DOHH2 (cell line): ENCODE data around the gene CLK2.

Experiments
- H3F3A ChIP-seq: fragments of 200-600 bp; sonication (generic), shearing (Covaris generic); 2 replicates; pipeline ENCODE4 v1.6.0; 2016; ENCODE audit warnings: antibody characterized with exemption, mild to moderate bottlenecking; ENCODE audit not compliant: control insufficient read depth, insufficient read depth
- H3K27ac ChIP-seq: fragments of 200-600 bp; sonication (generic); 2 replicates; pipeline ENCODE4 v1.5.1; 2014; ENCODE audit warnings: low read depth, mild to moderate bottlenecking, low read length, moderate library complexity
- H3K27me3 ChIP-seq: fragments of 200-600 bp; sonication (generic); 2 replicates; pipeline ENCODE4 v1.6.1; 2014; ENCODE audit warnings: mild to moderate bottlenecking, low read length, mixed read lengths; ENCODE audit not compliant: control insufficient read depth
- H3K36me3 ChIP-seq: fragments of 200-600 bp; sonication (generic); 2 replicates; pipeline ENCODE4 v1.6.1; 2014; ENCODE audit warnings: mild to moderate bottlenecking, low read length, moderate library complexity, mixed read lengths; ENCODE audit not compliant: control insufficient read depth
- H3K4me1 ChIP-seq: fragments of 200-600 bp; sonication (generic); 2 replicates; pipeline ENCODE4 v1.6.1; 2014; ENCODE audit warnings: mild to moderate bottlenecking, low read length, mixed read lengths; ENCODE audit not compliant: control insufficient read depth
- H3K4me2 ChIP-seq: fragments of 200-600 bp; sonication (generic); 2 replicates; pipeline ENCODE4 v1.6.0; 2014; ENCODE audit warnings: mild to moderate bottlenecking, low read length, moderate library complexity
- H3K4me3 ChIP-seq: fragments of 200-600 bp; sonication (generic); 2 replicates; pipeline ENCODE4 v1.5.1; 2014; ENCODE audit warnings: mild to moderate bottlenecking, low read length, mixed read lengths
- H3K79me2 ChIP-seq: fragments of 200-600 bp; sonication (generic); 2 replicates; pipeline ENCODE4 v1.6.1; 2014; ENCODE audit warnings: mild to moderate bottlenecking, low read length, mixed read lengths; ENCODE audit not compliant: control insufficient read depth
- H3K9me2 ChIP-seq: fragments of 200-600 bp; sonication (generic); replicated peaks from 2 replicates; pipeline ENCODE4 v1.6.1; 2014; ENCODE audit warnings: mild to moderate bottlenecking, low read length, mixed read lengths; ENCODE audit not compliant: control insufficient read depth
- H3K9me3 ChIP-seq: fragments of 200-600 bp; sonication (generic); 2 replicates; pipeline ENCODE4 v1.6.1; 2014; ENCODE audit warnings: antibody characterized with exemption, low read length, mixed read lengths; ENCODE audit not compliant: control insufficient read depth, insufficient read depth
- H4K20me1 ChIP-seq: fragments of 200-600 bp; sonication (generic); 2 replicates; pipeline ENCODE4 v1.6.0; 2014; ENCODE audit warnings: low read depth, mild to moderate bottlenecking, antibody characterized with exemption, low read length, moderate library complexity; ENCODE audit not compliant: control insufficient read depth, insufficient read depth
- CTCF ChIP-seq: fragments of 200-600 bp; sonication (generic); IDR thresholded peaks from one replicate; pipeline ENCODE4 v1.5.1; 2014; ENCODE audit warnings: antibody characterized with exemption, mild to moderate bottlenecking, low read depth, low read length; ENCODE audit not compliant: poor library complexity, severe bottlenecking
- EZH2phosphoT487 ChIP-seq: fragments of 200-600 bp; sonication (generic); IDR thresholded peaks from 2 replicates; pipeline ENCODE4 v1.6.1; 2017; ENCODE audit warnings: borderline replicate concordance, mild to moderate bottlenecking, antibody characterized with exemption, low read length, moderate library complexity, mixed read lengths

CLK2 gene

GRCh38 chr1:155272466-155273342 lies 600 bp downstream of the CLK2 start:
- Histone ChIP-seq H3K4me2 (peak overlapping the region; percentile 93), H3K27me3 (no peaks in the 10 kb centered on the region), H3K9me3 (no peaks in the 10 kb centered on the region), H3K36me3 (peaks cover 51% of the 10 kb centered on the region), H3K27ac (peak overlapping the region; percentile 59), H3K4me3 (peak overlapping the region; percentile 80), H3K79me2 (peaks cover 46% of the 10 kb centered on the region), H3K9me2 (no peaks in the 10 kb centered on the region), H3K4me1 (peaks cover 31% of the 10 kb centered on the region), H3F3A (peaks cover 10% of the 10 kb centered on the region), H4K20me1 (peaks cover 5% of the 10 kb centered on the region; the same call in 1 of the 2 replicates)
- TF ChIP-seq CTCF (no peak), EZH2phosphoT487 (no peak)

GRCh38 chr1:155269381-155269780 lies 3.9 kb downstream of the CLK2 start:
- H3K4me3 ChIP-seq = no peak overlapping the region
- H3K4me2 ChIP-seq = no peak overlapping the region
- peaks cover 16% of the 10 kb centered on the region for H3K4me1 ChIP-seq
- TF ChIP-seq CTCF (no peak), EZH2phosphoT487 (no peak)
- peaks cover 82% of the 10 kb centered on the region for H3K36me3 ChIP-seq
- no peak overlapping the region for H3K27ac ChIP-seq
- no peaks in the 10 kb centered on the region for H3K9me2 ChIP-seq
- peaks cover 44% of the 10 kb centered on the region for H3K79me2 ChIP-seq
- H3K27me3 ChIP-seq = no peaks in the 10 kb centered on the region
- peaks cover 5% of the 10 kb centered on the region; the same call in 1 of the 2 replicates for H4K20me1 ChIP-seq
- no peaks in the 10 kb centered on the region for H3K9me3 ChIP-seq
- H3F3A ChIP-seq = peaks cover 22% of the 10 kb centered on the region

GRCh38 chr1:155268630-155269029 lies 4.7 kb downstream of the CLK2 start:
- no peaks in the 10 kb centered on the region for H3K9me2 ChIP-seq
- H3K36me3 ChIP-seq = peaks cover 90% of the 10 kb centered on the region
- peaks cover 11% of the 10 kb centered on the region for H3K4me1 ChIP-seq
- no peak overlapping the region for H3K4me2 ChIP-seq
- peaks cover 5% of the 10 kb centered on the region; the same call in 1 of the 2 replicates for H4K20me1 ChIP-seq
- peaks cover 29% of the 10 kb centered on the region for H3F3A ChIP-seq
- peaks cover 40% of the 10 kb centered on the region for H3K79me2 ChIP-seq
- H3K4me3 ChIP-seq = no peak overlapping the region
- H3K27me3 ChIP-seq = no peaks in the 10 kb centered on the region
- TF ChIP-seq EZH2phosphoT487 = no peak
- TF ChIP-seq CTCF = no peak
- H3K27ac ChIP-seq = no peak overlapping the region
- no peaks in the 10 kb centered on the region for H3K9me3 ChIP-seq
